HG03457 (cell line): ENCODE data around the gene SETD1A.

Experiments
- ATAC-seq: cut with Tn5 transposase; IDR thresholded peaks from one replicate; pipeline ENCODE4 v1.9.1; 2021; ENCODE audit warnings: moderate number of reproducible peaks; ENCODE audit not compliant: unreplicated experiment

The SETD1A gene

DNA sequence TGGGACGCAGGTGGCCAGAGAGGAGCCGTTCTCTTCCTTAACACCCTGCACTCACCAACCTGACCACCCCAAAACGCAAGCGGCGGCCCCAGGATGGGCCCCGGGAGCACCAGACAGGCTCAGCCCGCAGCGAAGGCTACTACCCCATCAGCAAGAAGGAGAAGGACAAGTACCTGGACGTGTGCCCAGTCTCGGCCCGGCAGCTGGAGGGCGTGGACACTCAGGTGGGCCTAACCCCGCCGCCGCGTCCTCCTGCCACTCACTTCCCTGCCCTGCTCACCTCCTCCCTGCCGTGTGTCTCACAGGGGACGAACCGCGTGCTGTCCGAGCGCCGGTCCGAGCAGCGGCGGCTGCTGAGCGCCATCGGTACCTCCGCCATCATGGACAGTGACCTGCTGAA is 22.9 kb downstream of the SETD1A start:
- ATAC-seq: no peak

DNA sequence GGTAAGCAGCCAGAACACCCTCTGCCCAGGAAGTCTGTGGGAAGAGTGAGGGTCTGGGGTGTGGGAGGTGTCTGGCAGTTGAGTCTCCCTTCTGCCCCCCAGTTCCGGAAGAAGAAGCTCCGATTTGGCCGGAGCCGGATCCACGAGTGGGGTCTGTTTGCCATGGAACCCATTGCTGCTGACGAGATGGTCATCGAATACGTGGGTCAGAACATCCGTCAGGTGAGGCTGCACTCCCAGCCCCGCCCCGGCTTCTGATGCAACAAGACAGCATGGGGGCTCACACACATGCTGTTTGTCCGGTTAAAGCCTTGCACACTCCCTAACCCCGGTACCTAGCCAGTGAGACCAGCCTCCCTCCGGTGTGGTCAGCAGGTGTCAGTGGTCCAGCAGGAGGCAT is 23.4 kb downstream of the SETD1A start:
- ATAC-seq: no peak

DNA sequence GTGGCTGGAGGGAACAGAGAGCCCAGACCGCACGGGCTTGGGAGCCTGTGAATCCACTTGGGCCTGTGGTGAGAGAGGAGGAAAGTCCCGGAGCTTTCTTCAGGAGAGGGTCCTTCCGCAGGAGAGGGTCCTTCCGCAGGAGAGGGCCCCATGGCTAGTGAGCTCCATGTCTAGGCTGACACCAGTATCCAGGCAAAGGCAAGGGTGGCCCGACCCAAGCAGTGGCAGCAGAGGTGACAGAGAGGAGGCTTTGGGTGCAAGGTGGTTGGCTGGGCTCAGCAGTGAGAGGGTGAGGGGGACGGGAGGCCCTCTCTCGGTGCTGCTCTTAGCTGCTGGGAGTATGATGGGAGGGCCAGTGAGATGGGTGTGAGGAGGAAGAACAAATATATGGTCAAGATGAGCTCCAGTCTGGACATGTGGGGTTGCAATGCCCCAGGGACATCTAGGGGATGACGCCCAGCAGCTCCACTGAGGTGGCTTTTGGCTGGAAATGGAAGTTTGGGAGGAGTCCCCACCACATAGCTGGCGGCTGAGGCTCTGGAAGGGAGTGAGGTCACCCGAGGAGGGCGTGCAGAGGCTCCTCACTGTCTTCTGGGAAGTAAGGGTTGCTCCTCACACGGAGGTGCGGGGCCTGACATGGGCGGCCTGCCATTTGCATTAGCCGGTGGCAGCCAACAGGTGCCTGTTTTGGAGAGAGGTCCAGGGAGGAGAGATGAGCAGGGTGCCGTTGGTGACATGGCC is 25.2 kb downstream of the SETD1A start:
- ATAC-seq: no peak

- ATAC-seq: no peak
Measured at GRCh38 chr16:30983289-30983889, 25.8 kb downstream of the SETD1A start.

GRCh38 chr16:30983898-30984610 is 26.5 kb downstream of the SETD1A start:
- ATAC-seq: no peak

- no peak for ATAC-seq
Measured at GRCh38 chr16:30984669-30985400, 27.3 kb downstream of the SETD1A start, which contains the start of gene HSD3B7. Gene HSD3B7 (plus strand): TSS chr16:30985207. CDS start chr16:30985659, 452 bp downstream.

DNA sequence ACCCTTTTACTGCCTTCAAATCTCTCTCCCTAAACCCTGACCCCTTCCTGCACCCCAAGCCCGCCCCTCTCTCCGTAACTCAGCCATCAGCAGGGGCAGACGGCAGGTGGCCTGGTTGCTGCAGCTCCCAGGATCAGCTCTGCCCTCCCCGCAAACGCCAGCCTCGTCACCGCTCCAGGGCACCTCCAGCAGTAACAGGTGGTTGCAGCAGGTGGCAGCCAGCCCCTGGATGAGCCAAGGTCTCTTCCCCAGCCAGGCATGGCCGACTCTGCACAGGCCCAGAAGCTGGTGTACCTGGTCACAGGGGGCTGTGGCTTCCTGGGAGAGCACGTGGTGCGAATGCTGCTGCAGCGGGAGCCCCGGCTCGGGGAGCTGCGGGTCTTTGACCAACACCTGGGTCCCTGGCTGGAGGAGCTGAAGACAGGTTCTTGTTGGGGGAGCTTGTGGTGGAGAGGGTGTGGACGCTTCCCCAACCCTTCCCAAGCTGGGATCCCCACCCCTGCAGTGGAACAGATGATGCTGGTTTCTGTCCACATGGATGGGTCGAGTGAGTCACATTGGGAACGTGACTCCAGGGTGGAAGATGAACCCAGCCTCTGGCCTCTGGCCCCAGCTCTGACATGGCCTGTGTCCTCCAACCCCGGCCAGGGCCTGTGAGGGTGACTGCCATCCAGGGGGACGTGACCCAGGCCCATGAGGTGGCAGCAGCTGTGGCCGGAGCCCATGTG is 28.0 kb downstream of the SETD1A start:
- no peak for ATAC-seq

DNA sequence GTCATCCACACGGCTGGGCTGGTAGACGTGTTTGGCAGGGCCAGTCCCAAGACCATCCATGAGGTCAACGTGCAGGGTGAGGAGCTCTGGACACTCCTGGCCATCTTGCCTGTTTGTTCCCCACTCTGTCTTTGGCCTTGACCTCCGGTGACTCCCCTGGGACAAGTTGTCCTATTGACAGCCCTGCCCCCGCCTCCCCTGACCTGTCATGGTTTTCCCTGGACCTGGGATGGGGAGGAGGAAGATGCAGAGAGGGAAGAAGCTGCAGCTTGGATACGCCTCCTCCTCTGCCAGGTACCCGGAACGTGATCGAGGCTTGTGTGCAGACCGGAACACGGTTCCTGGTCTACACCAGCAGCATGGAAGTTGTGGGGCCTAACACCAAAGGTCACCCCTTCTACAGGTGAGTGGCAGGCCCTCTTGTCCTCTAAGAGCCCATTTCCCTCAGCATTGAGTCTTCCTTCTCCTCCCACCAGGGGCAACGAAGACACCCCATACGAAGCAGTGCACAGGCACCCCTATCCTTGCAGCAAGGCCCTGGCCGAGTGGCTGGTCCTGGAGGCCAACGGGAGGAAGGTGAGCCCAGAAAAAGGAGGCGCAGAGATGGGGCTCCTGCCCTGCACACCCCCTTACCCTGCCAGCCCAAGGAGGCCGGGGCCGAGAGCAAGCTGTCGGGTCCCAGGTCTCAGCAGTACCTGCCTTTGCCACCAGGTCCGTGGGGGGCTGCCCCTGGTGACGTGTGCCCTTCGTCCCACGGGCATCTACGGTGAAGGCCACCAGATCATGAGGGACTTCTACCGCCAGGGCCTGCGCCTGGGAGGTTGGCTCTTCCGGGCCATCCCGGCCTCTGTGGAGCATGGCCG is 28.8 kb downstream of the SETD1A start:
- no peak for ATAC-seq

GRCh38 chr16:30987581-30988190 is 30.1 kb downstream of the SETD1A start:
- no peak for ATAC-seq

GRCh38 chr16:30989469-30990047 is 32.0 kb downstream of the SETD1A start:
- ATAC-seq: no peak

DNA sequence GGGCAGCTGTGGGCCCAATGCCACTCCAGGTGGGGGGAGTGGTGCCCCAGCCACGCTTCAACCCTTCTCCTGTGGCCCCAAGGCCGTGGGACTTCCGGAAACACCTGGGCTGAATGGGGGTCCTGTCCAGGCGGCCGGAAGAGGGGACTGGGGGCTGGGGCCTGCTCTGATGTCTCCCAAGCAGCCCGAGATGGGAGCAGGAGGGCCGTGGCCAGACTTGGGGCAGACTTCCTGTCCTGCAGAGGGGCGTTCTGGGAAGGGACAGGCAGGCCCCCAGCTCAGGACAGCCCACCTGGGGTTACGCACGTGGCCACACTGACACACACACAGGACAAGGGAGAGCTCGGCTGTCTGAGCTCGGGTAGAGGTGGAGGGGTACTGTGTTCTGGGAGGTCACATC is 32.6 kb downstream of the SETD1A start:
- ATAC-seq: no peak

GRCh38 chr16:30991052-30991451 is 33.5 kb downstream of the SETD1A start:
- ATAC-seq: no peak

GRCh38 chr16:30992276-30992780 is 34.8 kb downstream of the SETD1A start:
- ATAC-seq: no peak

DNA sequence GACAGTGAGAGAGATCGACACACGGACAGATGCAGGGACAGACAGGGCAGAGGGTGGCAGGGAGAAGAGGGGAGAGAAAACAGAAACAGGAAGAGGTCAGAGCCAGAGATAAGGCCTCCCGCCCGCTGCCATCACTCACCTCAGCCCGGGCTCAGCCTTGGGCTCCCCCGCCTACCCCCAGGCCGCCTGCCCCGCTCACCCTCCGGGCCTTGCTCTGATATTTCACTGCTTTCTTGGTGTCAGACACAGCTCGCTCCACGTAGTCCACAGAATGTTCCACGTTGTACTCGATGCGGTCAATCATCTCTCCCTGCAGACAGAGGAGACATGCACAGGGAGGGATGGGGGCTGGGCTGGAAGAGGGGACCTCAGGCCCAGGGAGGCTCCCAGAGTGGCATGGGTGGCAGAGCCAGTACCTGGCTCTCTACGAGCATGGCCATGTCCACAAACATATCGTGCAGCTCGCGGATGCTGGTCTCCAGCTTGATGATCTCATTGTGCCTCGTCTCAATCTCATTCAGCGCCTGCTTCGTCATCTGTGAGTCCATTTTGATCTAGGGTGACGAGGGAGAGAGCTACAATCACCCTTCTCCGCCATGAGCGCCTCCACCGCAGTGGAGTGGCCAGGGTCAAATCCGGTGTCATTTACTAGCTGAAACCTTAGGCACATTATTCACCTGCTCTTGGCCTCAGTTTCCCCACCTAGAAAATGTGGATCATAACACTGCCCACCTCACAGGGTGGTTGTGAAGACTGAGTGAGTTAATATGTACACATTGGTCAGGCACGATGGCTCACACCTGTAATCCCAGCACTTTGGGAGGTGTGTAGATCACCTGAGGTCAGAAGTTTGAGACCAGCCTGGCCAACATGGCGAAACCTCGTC is 35.6 kb downstream of the SETD1A start:
- ATAC-seq: no peak

GRCh38 chr16:30995927-30996323 is 38.4 kb downstream of the SETD1A start:
- no peak for ATAC-seq

DNA sequence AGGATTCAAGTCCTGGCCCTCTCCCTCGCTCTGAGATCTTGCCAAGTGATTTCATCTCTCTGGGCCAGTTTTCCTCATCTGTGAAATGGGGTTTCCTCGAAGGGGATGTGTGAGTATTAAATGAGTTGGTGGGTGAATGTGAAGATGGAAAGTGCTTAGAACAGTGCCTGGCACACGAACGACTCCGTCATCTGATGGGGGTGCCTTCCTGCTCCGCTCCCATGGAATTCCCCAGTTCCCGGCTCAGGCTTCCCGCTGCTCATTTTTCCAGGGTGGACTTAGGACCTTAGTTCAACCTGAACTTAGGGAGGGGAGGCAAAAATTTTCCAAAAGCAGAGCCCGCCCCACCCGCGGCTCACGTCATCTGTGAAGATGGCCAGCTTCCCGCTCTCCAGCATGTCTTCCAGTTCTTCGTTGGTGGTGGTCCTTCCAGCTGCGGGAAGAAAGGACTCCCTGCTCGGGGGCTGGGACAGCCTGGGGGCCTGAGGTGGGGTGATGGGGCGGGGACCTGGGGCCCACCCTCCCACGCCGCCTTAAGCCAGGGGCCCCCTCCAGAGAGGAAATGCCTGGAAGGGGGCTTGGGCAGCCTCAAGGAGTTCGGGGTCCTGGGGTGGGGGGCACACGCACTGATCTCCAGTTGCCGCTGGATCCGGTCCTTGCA is 38.9 kb downstream of the SETD1A start:
- ATAC-seq: no peak
